PC-3 (cell line): ENCODE data around the gene SPRR2E. TPM values are rescaled to one million over a fixed set of nuclear protein-coding genes. Genes with fewer than 3 reads are reported as not detected.

Source experiments
- ATAC-seq: fragments of 200-7000 bp; cut with Tn5 transposase; 2 replicates; pipeline ENCODE4 v1.9.1; 2020; ENCODE audit warnings: mild to moderate bottlenecking, moderate library complexity
- BruUV-seq: library from RNA; stranded (reverse); fragments of 400-500 nt; replicated peaks from 2 replicates; lab custom pipeline; 2021; lab: Mats Ljungman, UMichigan
- CTCF ChIA-PET: fragments of 300-600 bp; sonication (Branson Sonifier 250); formaldehyde crosslinking; loops from one replicate; lab custom pipeline; 2022; ENCODE audit warnings: antibody characterized with exemption; lab: Charles Lee
- POLR2A ChIA-PET: fragments of 300-600 bp; sonication (Branson Sonifier 250); formaldehyde crosslinking; loops from one replicate; lab custom pipeline; 2022; ENCODE audit warnings: antibody characterized with exemption; ENCODE audit not compliant: unreplicated experiment; lab: Charles Lee
- DNase-seq: peaks from one replicate; pipeline ENCODE4 v3.0.0-alpha.2; 2015
- H2AFZ ChIP-seq: fragments of 300-600 bp; sonication (generic); 2 replicates; pipeline ENCODE4 v1.6.0; 2016; ENCODE audit warnings: antibody characterized with exemption, low read length
- H3F3A ChIP-seq: fragments of 300-600 bp; sonication (generic); one replicate; pipeline ENCODE4 v1.6.0; 2017; ENCODE audit warnings: antibody characterized with exemption, low read length, control low read depth, mild to moderate bottlenecking; ENCODE audit not compliant: unreplicated experiment
- H3K27ac ChIP-seq: fragments of 300-600 bp; sonication (generic); 2 replicates; pipeline ENCODE4 v1.5.1; 2016; ENCODE audit warnings: mild to moderate bottlenecking, low read length
- H3K27me3 ChIP-seq: fragments of 300-600 bp; sonication (generic); 2 replicates; pipeline ENCODE4 v1.6.1; 2016; ENCODE audit warnings: low read length, mixed read lengths
- H3K36me3 ChIP-seq: fragments of 300-600 bp; sonication (generic); 2 replicates; pipeline ENCODE4 v1.6.1; 2016; ENCODE audit warnings: low read depth, mixed run types, low read length, mixed read lengths
- H3K4me1 ChIP-seq: fragments of 300-600 bp; sonication (generic); 2 replicates; pipeline ENCODE4 v1.5.1; 2016; ENCODE audit warnings: low read length; ENCODE audit not compliant: insufficient read depth
- H3K4me2 ChIP-seq: fragments of 300-600 bp; sonication (generic); 2 replicates; pipeline ENCODE4 v1.6.0; 2016; ENCODE audit warnings: low read length
- H3K4me3 ChIP-seq: fragments of 300-600 bp; sonication (generic); 2 replicates; pipeline ENCODE4 v1.5.1; 2016; ENCODE audit warnings: mild to moderate bottlenecking, low read length, mixed read lengths
- H3K79me2 ChIP-seq: fragments of 300-600 bp; sonication (generic); 2 replicates; pipeline ENCODE4 v1.6.1; 2017; ENCODE audit warnings: low read length, mixed read lengths
- H3K9ac ChIP-seq: fragments of 300-600 bp; sonication (generic); 2 replicates; pipeline ENCODE4 v1.6.0; 2016; ENCODE audit warnings: mild to moderate bottlenecking, low read length
- H3K9me2 ChIP-seq: fragments of 300-600 bp; sonication (generic); replicated peaks from 2 replicates; pipeline ENCODE4 v1.6.1; 2016; ENCODE audit warnings: mixed run types, low read length, mixed read lengths
- H3K9me3 ChIP-seq: fragments of 300-600 bp; sonication (generic); 2 replicates; pipeline ENCODE4 v1.6.1; 2016; ENCODE audit warnings: low read length, mixed read lengths
- H4K20me1 ChIP-seq: fragments of 300-600 bp; sonication (generic); 2 replicates; pipeline ENCODE4 v1.6.1; 2016; ENCODE audit warnings: low read length, mixed read lengths
- EZH2 ChIP-seq: fragments of 300-600 bp; sonication (generic); IDR thresholded peaks from one replicate; pipeline ENCODE4 v1.6.1; 2017; ENCODE audit warnings: antibody characterized with exemption, mild to moderate bottlenecking, low read length; ENCODE audit not compliant: unreplicated experiment
- EZH2phosphoT487 ChIP-seq: fragments of 300-600 bp; sonication (generic); IDR thresholded peaks from 2 replicates; pipeline ENCODE4 v1.6.1; 2018; ENCODE audit warnings: mild to moderate bottlenecking, antibody characterized with exemption, low read length, borderline replicate concordance
- intact Hi-C: fragments of 100-400 bp; cut with micrococcal nuclease; formaldehyde crosslinking; loops from 2 replicates; pipeline ENCODE4 v1.9.0; 2023
- total RNA-seq: library from RNA; depleted of rRNA; stranded (reverse); fragments of >200 nt; gene quantifications from 2 replicates; pipeline ENCODE4 v1.2.3, GENCODE V29; 2014
- TF ChIP-seq, protein P1 (sequence below): fragments of 300-600 bp; sonication (generic); conservative IDR thresholded peaks from 2 replicates; pipeline ENCODE4 v1.5.1; 2017; ENCODE audit warnings: antibody characterized with exemption, low read depth, mild to moderate bottlenecking, low read length

The SPRR2E gene
- total RNA-seq, 1 experiment from 2014 or later, result not detected

- ATAC-seq, result no peak
- Histone ChIP-seq H3F3A (no peaks in the 10 kb centered on the region), H3K9ac (peak overlapping the region; percentile 30; the same call in 1 of the 2 replicates), H3K79me2 (no peaks in the 10 kb centered on the region), H3K27me3 (no peaks in the 10 kb centered on the region), H3K4me3 (0 out of 2 replicates have a peak overlapping the region, but pooled peaks have one; percentile 10), H2AFZ (peak overlapping the region; percentile 56), H3K9me3 (no peaks in the 10 kb centered on the region), H3K36me3 (no peaks in the 10 kb centered on the region), H3K27ac (peak overlapping the region; percentile 81), H3K4me1 (peaks cover 18% of the 10 kb centered on the region), H4K20me1 (no peaks in the 10 kb centered on the region), H3K9me2 (no peaks in the 10 kb centered on the region), H3K4me2 (peak overlapping the region; percentile 63)
- no TSS peak for BruUV-seq
- peak; percentile 23 for DNase-seq
- POLR2A ChIA-PET, result no interaction called here
- TF ChIP-seq, protein P1, sequence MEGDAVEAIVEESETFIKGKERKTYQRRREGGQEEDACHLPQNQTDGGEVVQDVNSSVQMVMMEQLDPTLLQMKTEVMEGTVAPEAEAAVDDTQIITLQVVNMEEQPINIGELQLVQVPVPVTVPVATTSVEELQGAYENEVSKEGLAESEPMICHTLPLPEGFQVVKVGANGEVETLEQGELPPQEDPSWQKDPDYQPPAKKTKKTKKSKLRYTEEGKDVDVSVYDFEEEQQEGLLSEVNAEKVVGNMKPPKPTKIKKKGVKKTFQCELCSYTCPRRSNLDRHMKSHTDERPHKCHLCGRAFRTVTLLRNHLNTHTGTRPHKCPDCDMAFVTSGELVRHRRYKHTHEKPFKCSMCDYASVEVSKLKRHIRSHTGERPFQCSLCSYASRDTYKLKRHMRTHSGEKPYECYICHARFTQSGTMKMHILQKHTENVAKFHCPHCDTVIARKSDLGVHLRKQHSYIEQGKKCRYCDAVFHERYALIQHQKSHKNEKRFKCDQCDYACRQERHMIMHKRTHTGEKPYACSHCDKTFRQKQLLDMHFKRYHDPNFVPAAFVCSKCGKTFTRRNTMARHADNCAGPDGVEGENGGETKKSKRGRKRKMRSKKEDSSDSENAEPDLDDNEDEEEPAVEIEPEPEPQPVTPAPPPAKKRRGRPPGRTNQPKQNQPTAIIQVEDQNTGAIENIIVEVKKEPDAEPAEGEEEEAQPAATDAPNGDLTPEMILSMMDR, result no peak
- TF ChIP-seq EZH2 (no peak), EZH2phosphoT487 (no peak)
- CTCF ChIA-PET, result no interaction called here
- intact Hi-C loops, result no loop called here
Observed at GRCh38 chr1:153099461-153100045, 5.2 kb upstream of the SPRR2E start.

DNA sequence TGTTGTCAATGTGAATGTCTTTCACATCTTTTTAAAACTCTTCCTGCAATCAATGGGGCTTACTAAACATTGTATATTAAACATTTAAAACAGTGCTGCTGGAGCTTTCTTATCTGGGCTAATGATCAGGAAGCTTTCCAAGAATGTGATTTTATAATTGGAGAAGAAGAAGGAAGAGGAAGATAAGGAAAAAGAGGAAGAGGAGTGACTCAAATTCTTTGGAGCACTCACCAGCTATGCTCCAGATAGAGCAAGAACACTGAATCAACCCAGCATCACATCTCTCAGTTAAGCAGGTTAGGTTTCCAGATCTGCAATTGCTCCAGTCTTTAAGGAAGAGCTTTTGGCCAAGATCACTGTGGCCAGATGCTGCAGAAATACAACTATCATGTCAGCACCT, 1.4 kb upstream of the SPRR2E start:
- Histone ChIP-seq H3K9me3 (no peaks in the 10 kb centered on the region), H3F3A (no peaks in the 10 kb centered on the region), H2AFZ (no peak overlapping the region), H3K27me3 (peaks cover 11% of the 10 kb centered on the region), H3K27ac (no peak overlapping the region), H3K4me3 (no peak overlapping the region), H3K4me1 (peaks cover 16% of the 10 kb centered on the region), H3K9me2 (no peaks in the 10 kb centered on the region), H3K36me3 (no peaks in the 10 kb centered on the region), H4K20me1 (no peaks in the 10 kb centered on the region), H3K9ac (no peak overlapping the region), H3K79me2 (no peaks in the 10 kb centered on the region), H3K4me2 (no peak overlapping the region)
- intact Hi-C loops, result no loop called here
- TF ChIP-seq, protein P1, result no peak
- TF ChIP-seq EZH2, result no peak
- ChIA-PET CTCF (no interaction called here), POLR2A (no interaction called here)
- no TSS peak for BruUV-seq
- DNase-seq (no peak), ATAC-seq (no peak)

GRCh38 chr1:153087652-153088051, 6.7 kb downstream of the SPRR2E start:
- Histone ChIP-seq H3K79me2 (no peaks in the 10 kb centered on the region), H3K9ac (no peak overlapping the region), H3K9me2 (no peaks in the 10 kb centered on the region), H3K27me3 (peaks cover 33% of the 10 kb centered on the region), H2AFZ (no peak overlapping the region), H3K4me2 (no peak overlapping the region), H3K27ac (no peak overlapping the region), H3K4me1 (no peaks in the 10 kb centered on the region), H4K20me1 (no peaks in the 10 kb centered on the region), H3K36me3 (no peaks in the 10 kb centered on the region), H3K9me3 (no peaks in the 10 kb centered on the region), H3K4me3 (no peak overlapping the region), H3F3A (no peaks in the 10 kb centered on the region)
- no peak for ATAC-seq
- POLR2A ChIA-PET, result no interaction called here
- no TSS peak for BruUV-seq
- CTCF ChIA-PET, result no interaction called here
- DNase-seq, result no peak
- TF ChIP-seq EZH2 (no peak), EZH2phosphoT487 (no peak)
- TF ChIP-seq, protein P1, result no peak
- intact Hi-C loops, result no loop called here
